Measurements from ENCODE around the gene PRKD1.
A peak's percentile ranks its signal among the peaks of the same experiment; 100 is the strongest.

The PRKD1 gene

GRCh38 chr14:29618323-29619067, 309.2 kb downstream of the PRKD1 start:
- DNase-seq, result no peak

DNA sequence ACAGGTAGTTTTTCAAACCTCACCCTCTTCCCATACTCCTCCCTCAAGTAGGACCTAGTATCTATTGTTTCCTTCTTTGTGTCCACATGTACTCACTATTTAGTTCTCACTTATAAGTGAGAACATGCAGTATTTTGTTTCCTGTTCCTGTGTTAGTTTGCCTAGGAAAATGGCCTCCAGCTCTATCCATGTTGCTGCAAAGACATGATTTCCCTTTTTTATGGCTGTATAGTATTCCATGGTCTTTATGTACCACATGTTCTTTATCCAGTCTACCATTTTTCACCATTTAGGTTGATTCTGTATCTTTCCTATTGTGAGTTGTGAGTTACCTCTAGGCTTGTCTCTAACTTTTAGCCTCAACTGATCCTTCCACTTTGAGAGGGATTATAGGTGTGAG, 310.7 kb downstream of the PRKD1 start:
- no peak for DNase-seq

DNA sequence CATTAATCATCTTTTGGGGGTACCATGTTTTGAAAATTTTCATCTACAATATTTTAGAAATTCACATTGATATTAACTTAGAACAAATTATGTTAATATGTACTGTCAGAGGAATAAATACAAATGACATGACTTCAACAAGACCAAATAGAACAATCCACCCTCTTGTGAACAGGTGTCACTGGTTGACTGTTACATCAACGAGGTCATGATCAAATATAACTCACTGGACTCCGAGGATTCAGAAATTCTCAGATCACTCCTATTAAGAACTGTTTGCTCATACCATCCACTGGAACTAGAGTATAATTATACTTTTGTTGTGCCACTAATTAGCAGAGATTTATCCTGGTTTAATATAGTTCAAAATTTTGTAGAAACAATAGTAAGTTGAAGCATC, 318.8 kb downstream of the PRKD1 start:
- DNase-seq, result no peak

DNA sequence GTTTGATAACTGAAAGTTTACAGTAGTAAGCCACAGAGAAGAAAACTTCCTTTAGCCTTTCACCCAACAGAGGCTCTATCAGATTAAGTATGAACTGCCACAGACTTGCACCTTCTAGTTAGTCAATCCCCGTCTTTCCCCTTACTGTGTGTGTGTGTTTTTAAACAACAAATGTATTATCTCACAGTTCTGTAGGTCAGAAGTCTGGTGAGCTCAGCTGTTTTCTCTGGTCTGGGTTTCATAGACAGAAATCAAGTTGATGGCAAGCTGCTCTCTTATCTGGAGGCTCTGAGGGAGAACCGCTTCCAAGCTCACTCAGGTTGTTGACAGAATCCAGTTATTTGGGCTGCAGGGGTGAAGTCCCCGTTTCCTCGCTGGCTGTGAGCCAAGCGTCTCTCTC, 320.5 kb downstream of the PRKD1 start:
- no peak for DNase-seq

- no peak for DNase-seq
These were observed 324.0 kb downstream of the PRKD1 start for GRCh38 chr14:29603696-29604095.

- DNase-seq, result no peak
These were observed 326.0 kb downstream of the PRKD1 start for GRCh38 chr14:29601616-29602015.

DNA sequence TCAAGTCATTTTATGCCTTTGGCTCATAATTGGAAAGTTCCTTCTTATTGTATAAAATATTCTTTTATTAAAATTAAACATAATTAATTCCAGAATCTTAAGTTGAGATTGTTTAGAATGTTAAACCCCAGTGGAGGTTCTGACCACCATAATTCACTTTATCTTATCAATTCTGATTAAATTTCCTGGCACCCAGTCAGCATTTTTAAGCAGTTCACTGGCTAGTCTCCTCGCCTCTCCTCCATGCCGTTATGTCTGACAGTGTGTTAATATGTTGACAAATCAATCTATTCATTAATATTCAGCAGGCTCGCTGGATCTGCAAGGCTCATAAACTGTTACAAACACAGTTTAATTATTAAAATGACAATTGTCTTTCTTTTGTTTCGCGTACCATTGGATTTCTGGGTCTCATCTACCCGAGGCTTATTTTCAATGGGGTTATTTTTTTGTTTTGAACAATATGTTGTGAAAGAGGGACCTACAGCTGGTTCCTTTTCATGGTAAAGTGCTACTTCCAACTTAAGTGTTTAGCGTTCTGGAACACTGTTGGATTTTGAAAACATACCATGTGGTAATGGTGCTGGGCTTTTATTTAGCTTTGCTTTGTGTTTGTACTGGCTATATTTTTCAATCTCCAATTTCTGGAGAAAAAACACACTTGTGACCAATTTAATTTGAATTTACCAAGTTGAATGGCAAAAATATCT, 339.7 kb downstream of the PRKD1 start:
- no peak for DNase-seq

DNA sequence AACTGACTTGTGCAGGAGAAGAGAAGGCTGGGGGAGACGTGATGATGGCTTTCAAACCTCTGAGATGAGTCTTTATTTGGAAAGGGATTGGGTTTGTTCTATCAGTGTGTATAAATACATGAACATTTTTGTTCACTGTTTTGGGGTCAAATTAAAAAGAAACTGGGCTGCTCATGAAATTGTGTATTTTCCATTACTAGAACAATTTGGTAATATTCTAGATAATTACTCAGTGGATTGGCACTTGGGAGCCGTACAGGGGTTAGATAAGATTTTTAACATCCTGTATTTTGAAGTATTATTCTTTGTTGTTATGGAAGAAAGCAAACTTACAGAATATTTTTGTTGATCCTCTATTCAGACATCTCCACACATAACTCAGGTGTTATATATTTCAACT, 340.6 kb downstream of the PRKD1 start:
- no peak for DNase-seq

DNA sequence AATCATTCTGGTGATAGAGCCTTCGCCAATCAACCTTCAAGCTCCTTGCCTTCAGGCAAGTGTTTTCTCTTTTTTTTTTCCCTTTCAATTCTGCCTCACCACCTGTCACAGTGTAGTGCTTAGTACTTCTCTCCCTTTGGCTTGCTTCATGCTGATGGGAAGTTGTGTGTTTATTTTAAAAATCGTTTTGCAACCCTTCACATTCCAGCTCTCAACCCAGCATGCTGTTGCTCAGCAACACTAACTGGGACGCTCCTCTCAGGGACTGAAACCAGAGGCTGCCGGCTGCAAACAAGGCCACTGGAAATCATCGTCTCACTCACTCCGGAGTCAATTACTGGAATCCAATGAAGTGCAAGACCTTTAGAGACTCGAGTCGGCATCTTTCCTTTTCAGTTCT, 342.7 kb downstream of the PRKD1 start:
- peak in 41 of 58 donors; percentile 0 to 78 (median 26) for DNase-seq

- DNase-seq, result no peak
These were observed 346.9 kb downstream of the PRKD1 start for GRCh38 chr14:29580763-29581162.

GRCh38 chr14:29579838-29580237, 347.8 kb downstream of the PRKD1 start:
- DNase-seq, result no peak

GRCh38 chr14:29576927-29577326, 350.7 kb downstream of the PRKD1 start:
- DNase-seq, result no peak

DNA sequence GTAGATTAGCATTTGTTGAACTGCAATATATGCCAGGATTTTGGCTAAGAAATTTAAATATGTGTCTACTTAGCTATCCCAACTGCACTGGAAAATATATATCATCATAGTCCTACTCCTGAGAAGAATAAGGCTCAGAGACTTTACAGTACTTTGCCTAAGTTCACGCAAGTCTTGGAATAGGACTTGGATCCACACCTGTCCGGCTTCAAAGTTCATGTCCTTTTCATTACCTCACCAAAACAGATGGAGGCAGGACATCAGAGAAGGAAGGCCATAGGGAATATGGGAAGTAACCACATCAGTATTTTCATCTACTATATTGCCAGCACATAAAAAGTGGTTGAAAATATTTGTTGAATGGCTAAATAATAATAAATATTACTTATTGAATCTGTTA, 358.5 kb downstream of the PRKD1 start:
- no peak for DNase-seq

DNA sequence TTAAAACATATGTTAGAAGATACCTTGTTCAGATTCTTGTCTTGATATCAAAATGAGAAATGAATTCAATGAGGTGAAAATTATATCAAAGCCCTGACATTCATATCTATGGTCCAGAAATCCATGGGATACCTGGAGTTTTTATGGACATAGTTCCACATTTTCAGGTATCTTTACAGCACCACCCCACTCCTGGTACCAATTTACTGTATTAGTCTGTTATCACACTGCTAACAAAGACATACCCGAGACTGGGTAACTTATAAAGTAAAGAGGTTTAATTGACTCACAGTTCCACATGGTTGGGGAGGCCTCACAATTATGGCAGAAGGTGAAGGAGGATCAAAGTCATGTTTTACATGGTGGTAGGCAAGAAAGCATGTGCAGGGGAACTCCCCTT, 361.5 kb downstream of the PRKD1 start:
- DNase-seq, result no peak

DNA sequence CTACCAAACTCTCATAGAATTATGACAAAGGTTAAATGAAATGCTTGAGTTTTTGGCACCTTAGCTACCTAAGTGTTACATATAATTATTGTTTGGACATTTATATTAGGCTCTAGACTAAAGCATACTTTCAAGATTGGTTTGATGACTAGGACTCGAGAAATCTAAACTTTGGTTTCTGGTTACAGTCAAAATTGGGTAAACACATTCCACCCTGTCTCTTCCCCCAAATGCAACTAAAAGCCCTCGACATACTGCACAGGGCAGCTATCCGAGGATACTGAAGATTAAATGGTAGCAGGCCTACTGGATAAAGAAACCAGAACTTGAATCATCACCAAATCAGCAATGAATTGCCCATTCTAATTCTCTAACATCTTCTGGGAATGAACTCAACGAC, 369.1 kb downstream of the PRKD1 start:
- DNase-seq, result no peak

DNA sequence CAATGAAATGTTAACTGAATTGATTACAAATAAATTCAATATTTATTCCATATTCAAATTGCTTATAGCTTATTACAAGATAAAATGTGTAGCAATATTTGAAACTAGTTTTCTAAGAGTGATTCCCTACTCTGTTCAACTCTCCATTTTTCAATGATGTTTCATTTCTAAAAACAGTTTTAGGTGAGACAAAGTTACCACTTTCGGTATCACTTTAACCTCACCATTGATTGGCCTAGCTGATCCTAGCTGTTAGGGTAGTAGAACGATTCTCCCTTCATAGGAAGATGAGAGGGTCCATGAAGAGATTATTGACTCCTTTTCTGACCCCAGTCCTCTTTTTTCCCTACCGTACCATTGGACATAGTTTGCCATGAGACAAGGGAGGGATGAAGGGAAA, 373.3 kb downstream of the PRKD1 start:
- DNase-seq, result no peak

DNA sequence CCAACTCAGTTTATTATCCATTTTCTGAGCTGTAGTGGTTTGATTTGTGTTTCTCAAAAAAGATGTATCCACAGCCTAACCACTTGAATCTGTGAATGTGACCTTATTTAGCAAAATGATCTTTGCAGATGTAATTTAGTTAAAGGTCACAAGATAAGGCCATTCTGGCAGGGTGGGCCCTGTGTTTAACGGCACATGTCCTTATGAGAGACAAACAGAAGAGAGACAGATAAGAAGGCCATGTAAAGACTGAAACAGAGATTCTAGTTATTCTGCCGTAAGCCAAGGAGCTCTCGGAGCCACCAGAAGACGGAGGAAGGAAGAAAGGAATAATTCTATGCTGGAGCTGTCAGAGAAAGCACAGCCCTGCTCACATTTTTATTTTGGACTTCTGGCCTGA, 374.2 kb downstream of the PRKD1 start:
- DNase-seq, result no peak

DNA sequence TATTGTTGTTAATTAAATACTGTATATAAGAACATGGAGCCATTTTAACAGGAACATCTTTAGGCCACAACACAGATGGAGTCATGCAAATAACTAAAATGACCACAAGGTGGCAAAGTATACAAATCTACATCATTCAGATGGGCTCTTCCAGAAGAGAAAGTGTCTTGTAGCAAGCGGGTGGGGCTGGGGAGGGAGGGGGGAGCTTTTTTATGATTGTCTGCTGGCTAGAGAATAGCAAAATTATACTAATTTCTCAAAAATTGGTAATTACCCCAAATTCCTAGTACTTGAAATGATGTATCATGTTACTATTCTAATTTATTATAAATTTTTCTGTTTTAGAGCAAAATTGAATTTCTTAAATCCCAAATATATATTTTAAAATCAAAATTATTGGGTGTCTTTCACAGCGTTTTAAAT, 378.7 kb downstream of the PRKD1 start:
- DNase-seq, result peak in 6 of 58 donors; percentile 0 to 72 (median 6)

GRCh38 chr14:29545714-29546113, 381.9 kb downstream of the PRKD1 start:
- DNase-seq, result no peak

- DNase-seq, result no peak
These were observed 390.6 kb downstream of the PRKD1 start for GRCh38 chr14:29536886-29537511.

GRCh38 chr14:29529418-29529817, 398.2 kb downstream of the PRKD1 start:
- DNase-seq, result no peak

- DNase-seq, result no peak
These were observed 398.8 kb downstream of the PRKD1 start for GRCh38 chr14:29528889-29529288.

DNA sequence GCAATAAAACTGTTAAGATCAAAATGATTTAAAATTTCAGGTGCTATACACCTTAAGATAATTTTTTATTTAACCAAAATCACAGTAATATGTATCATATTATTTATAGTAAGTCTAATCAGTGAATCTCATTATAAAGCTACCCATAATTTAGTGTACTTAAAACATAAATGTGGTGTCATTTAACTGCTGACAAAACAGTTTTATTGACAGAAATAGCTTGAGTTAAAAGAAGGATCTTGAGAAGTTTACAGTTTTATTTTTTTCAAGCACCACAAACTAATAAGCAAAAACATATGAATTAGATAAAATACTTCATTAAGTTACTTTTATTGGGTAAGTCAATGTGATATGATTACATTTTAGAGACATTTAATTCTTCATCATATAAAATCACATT, 400.4 kb downstream of the PRKD1 start:
- DNase-seq, result no peak
